ENCODE results near the gene OR12D1. TPM values are rescaled to one million over a fixed set of nuclear protein-coding genes. Genes with fewer than 3 reads are reported as not detected.
"Not testable (repeated sequence)": the region's sequence is repeated elsewhere in the genome, so short reads cannot be mapped to it uniquely, and the experiment has no call there.

The OR12D1 gene
- not detected in 2 replicates for total RNA-seq

GRCh38 chr6:29414588-29414987 lies at the start of gene OR12D1:
Gene OR12D1, plus strand, starts transcription at chr6:29414928.
- H3K27me3 Mint-ChIP-seq (ENCODE audit: low read depth) = peaks cover 25% of the 10 kb centered on the region
- no peaks in the 10 kb centered on the region for H3K4me1 Mint-ChIP-seq (ENCODE audit: low read depth)
- DNase-seq (ENCODE audit: low spot score) = no peak
- no peaks in the 10 kb centered on the region for H3K9me3 Mint-ChIP-seq
- no peak within 1 kb of the TSS for H3K27ac Mint-ChIP-seq
- intact Hi-C loops (cut with micrococcal nuclease) = no loop called here
- H3K4me3 Mint-ChIP-seq (ENCODE audit: low read depth) = no peak within 1 kb of the TSS
- no peaks in the 10 kb centered on the region for H3K36me3 Mint-ChIP-seq (ENCODE audit: low read depth)

- H3K4me3 Mint-ChIP-seq (ENCODE audit: low read depth) = no peak within 1 kb of the TSS
- no peaks in the 10 kb centered on the region for H3K4me1 Mint-ChIP-seq (ENCODE audit: low read depth)
- intact Hi-C loops (cut with micrococcal nuclease) = no loop called here
- no peaks in the 10 kb centered on the region for H3K36me3 Mint-ChIP-seq (ENCODE audit: low read depth)
- DNase-seq (ENCODE audit: low spot score) = no peak
- peaks cover 1% of the 10 kb centered on the region for H3K27me3 Mint-ChIP-seq (ENCODE audit: low read depth)
- no peaks in the 10 kb centered on the region for H3K9me3 Mint-ChIP-seq
- H3K27ac Mint-ChIP-seq = no peak within 1 kb of the TSS
Measured at GRCh38 chr6:29368765-29369164, 46.0 kb upstream of the OR12D1 start, which contains the start of gene OR5V1. Gene OR5V1, minus strand, starts transcription at chr6:29368865. Its CDS starts 12,670 bp downstream, at chr6:29356195.

GRCh38 chr6:29375191-29375590 lies 39.5 kb upstream of the OR12D1 start, which contains the start of gene OR12D3:
Gene OR12D3, minus strand, starts transcription at chr6:29375291. Its CDS starts 4 bp downstream, at chr6:29375287.
- H3K4me1 Mint-ChIP-seq (ENCODE audit: low read depth) = no peaks in the 10 kb centered on the region
- no peaks in the 10 kb centered on the region for H3K9me3 Mint-ChIP-seq
- no peak within 1 kb of the TSS for H3K4me3 Mint-ChIP-seq (ENCODE audit: low read depth)
- no peaks in the 10 kb centered on the region for H3K27me3 Mint-ChIP-seq (ENCODE audit: low read depth)
- DNase-seq (ENCODE audit: low spot score) = no peak
- intact Hi-C loops (cut with micrococcal nuclease) = no loop called here
- no peaks in the 10 kb centered on the region for H3K36me3 Mint-ChIP-seq (ENCODE audit: low read depth)
- no peak within 1 kb of the TSS for H3K27ac Mint-ChIP-seq

GRCh38 chr6:29376003-29376402 lies 38.7 kb upstream of the OR12D1 start:
- H3K9me3 Mint-ChIP-seq = no peaks in the 10 kb centered on the region
- no peak overlapping the region for H3K27ac Mint-ChIP-seq
- no peak for DNase-seq (ENCODE audit: low spot score)
- H3K4me3 Mint-ChIP-seq (ENCODE audit: low read depth) = no peak overlapping the region
- H3K27me3 Mint-ChIP-seq (ENCODE audit: low read depth) = peaks cover 2% of the 10 kb centered on the region
- no peaks in the 10 kb centered on the region for H3K36me3 Mint-ChIP-seq (ENCODE audit: low read depth)
- intact Hi-C loops (cut with micrococcal nuclease) = no loop called here
- H3K4me1 Mint-ChIP-seq (ENCODE audit: low read depth) = no peaks in the 10 kb centered on the region

- intact Hi-C loops (cut with micrococcal nuclease) = no loop called here
- DNase-seq (ENCODE audit: low spot score) = no peak
- no peaks in the 10 kb centered on the region for H3K4me1 Mint-ChIP-seq (ENCODE audit: low read depth)
- no peaks in the 10 kb centered on the region for H3K9me3 Mint-ChIP-seq
- H3K27ac Mint-ChIP-seq = no peak overlapping the region
- no peak overlapping the region for H3K4me3 Mint-ChIP-seq (ENCODE audit: low read depth)
- H3K27me3 Mint-ChIP-seq (ENCODE audit: low read depth) = peaks cover 2% of the 10 kb centered on the region
- no peaks in the 10 kb centered on the region for H3K36me3 Mint-ChIP-seq (ENCODE audit: low read depth)
Measured at GRCh38 chr6:29388533-29388932, 26.2 kb upstream of the OR12D1 start.

- no peaks in the 10 kb centered on the region for H3K9me3 Mint-ChIP-seq
- no peaks in the 10 kb centered on the region for H3K36me3 Mint-ChIP-seq (ENCODE audit: low read depth)
- no peak for DNase-seq (ENCODE audit: low spot score)
- no peak within 1 kb of the TSS for H3K27ac Mint-ChIP-seq
- peaks cover 9% of the 10 kb centered on the region for H3K27me3 Mint-ChIP-seq (ENCODE audit: low read depth)
- H3K4me1 Mint-ChIP-seq (ENCODE audit: low read depth) = no peaks in the 10 kb centered on the region
- intact Hi-C loops (cut with micrococcal nuclease) = no loop called here
- H3K4me3 Mint-ChIP-seq (ENCODE audit: low read depth) = no peak within 1 kb of the TSS
Measured at GRCh38 chr6:29395331-29395730, 19.4 kb upstream of the OR12D1 start, which contains the start of gene OR12D2. Gene OR12D2, plus strand, starts transcription at chr6:29395631. Its CDS starts 1,069 bp downstream, at chr6:29396700.

GRCh38 chr6:29399525-29399924 lies 15.2 kb upstream of the OR12D1 start:
- no peak overlapping the region for H3K4me3 Mint-ChIP-seq (ENCODE audit: low read depth)

GRCh38 chr6:29403801-29404200 lies 10.9 kb upstream of the OR12D1 start:
- peaks cover 1% of the 10 kb centered on the region for H3K27me3 Mint-ChIP-seq (ENCODE audit: low read depth)

More at GRCh38 chr6:29399525-29399924, 15.2 kb upstream of the OR12D1 start:
- Mint-ChIP-seq H3K4me1 (ENCODE audit: low read depth) (no peaks in the 10 kb centered on the region), H3K27me3 (ENCODE audit: low read depth) (peaks cover 9% of the 10 kb centered on the region), H3K9me3 (no peaks in the 10 kb centered on the region), H3K27ac (no peak overlapping the region), H3K36me3 (ENCODE audit: low read depth) (no peaks in the 10 kb centered on the region)
- intact Hi-C loops (cut with micrococcal nuclease) = no loop called here
- no peak for DNase-seq (ENCODE audit: low spot score)

GRCh38 chr6:29419516-29419915 lies 4.8 kb downstream of the OR12D1 start:
- H3K27me3 Mint-ChIP-seq (ENCODE audit: low read depth) = peaks cover 24% of the 10 kb centered on the region
- DNase-seq (ENCODE audit: low spot score) = no peak
- no peaks in the 10 kb centered on the region for H3K36me3 Mint-ChIP-seq (ENCODE audit: low read depth)
- no peaks in the 10 kb centered on the region for H3K4me1 Mint-ChIP-seq (ENCODE audit: low read depth)
- H3K27ac Mint-ChIP-seq = no peak overlapping the region
- intact Hi-C loops (cut with micrococcal nuclease) = no loop called here
- H3K4me3 Mint-ChIP-seq (ENCODE audit: low read depth) = no peak overlapping the region
- no peaks in the 10 kb centered on the region for H3K9me3 Mint-ChIP-seq

More at GRCh38 chr6:29403801-29404200, 10.9 kb upstream of the OR12D1 start:
- intact Hi-C loops (cut with micrococcal nuclease) = no loop called here
- Mint-ChIP-seq H3K36me3 (ENCODE audit: low read depth) (no peaks in the 10 kb centered on the region), H3K4me3 (ENCODE audit: low read depth) (no peak overlapping the region), H3K4me1 (ENCODE audit: low read depth) (no peaks in the 10 kb centered on the region), H3K27ac (no peak overlapping the region), H3K9me3 (no peaks in the 10 kb centered on the region)
- no peak for DNase-seq (ENCODE audit: low spot score)

- H3K9me3 Mint-ChIP-seq = no peaks in the 10 kb centered on the region
- H3K4me3 Mint-ChIP-seq (ENCODE audit: low read depth) = no peak overlapping the region
- intact Hi-C loops (cut with micrococcal nuclease) = no loop called here
- H3K27me3 Mint-ChIP-seq (ENCODE audit: low read depth) = peaks cover 15% of the 10 kb centered on the region
- no peak for DNase-seq (ENCODE audit: low spot score)
- H3K4me1 Mint-ChIP-seq (ENCODE audit: low read depth) = no peaks in the 10 kb centered on the region
- H3K27ac Mint-ChIP-seq = no peak overlapping the region
- no peaks in the 10 kb centered on the region for H3K36me3 Mint-ChIP-seq (ENCODE audit: low read depth)
Measured at GRCh38 chr6:29424168-29424567, 9.4 kb downstream of the OR12D1 start.

- Mint-ChIP-seq H3K9me3 (no peaks in the 10 kb centered on the region), H3K36me3 (ENCODE audit: low read depth) (no peaks in the 10 kb centered on the region), H3K27me3 (ENCODE audit: low read depth) (peaks cover 19% of the 10 kb centered on the region), H3K4me3 (ENCODE audit: low read depth) (no peak overlapping the region), H3K27ac (no peak overlapping the region), H3K4me1 (ENCODE audit: low read depth) (no peaks in the 10 kb centered on the region)
- intact Hi-C loops (cut with micrococcal nuclease) = no loop called here
- DNase-seq (ENCODE audit: low spot score) = no peak
Measured at GRCh38 chr6:29424575-29424974, 9.8 kb downstream of the OR12D1 start.

- intact Hi-C loops (cut with micrococcal nuclease) = no loop called here
- H3K27ac Mint-ChIP-seq = no peak overlapping the region
- DNase-seq (ENCODE audit: low spot score) = no peak
- peaks cover 18% of the 10 kb centered on the region for H3K27me3 Mint-ChIP-seq (ENCODE audit: low read depth)
- H3K36me3 Mint-ChIP-seq (ENCODE audit: low read depth) = no peaks in the 10 kb centered on the region
- no peaks in the 10 kb centered on the region for H3K4me1 Mint-ChIP-seq (ENCODE audit: low read depth)
- H3K9me3 Mint-ChIP-seq = no peaks in the 10 kb centered on the region
- H3K4me3 Mint-ChIP-seq (ENCODE audit: low read depth) = no peak overlapping the region
Measured at GRCh38 chr6:29425075-29425474, 10.3 kb downstream of the OR12D1 start.

- Mint-ChIP-seq H3K9me3 (no peaks in the 10 kb centered on the region), H3K27me3 (ENCODE audit: low read depth) (peaks cover 21% of the 10 kb centered on the region), H3K4me1 (ENCODE audit: low read depth) (no peaks in the 10 kb centered on the region), H3K27ac (no peak overlapping the region), H3K36me3 (ENCODE audit: low read depth) (no peaks in the 10 kb centered on the region), H3K4me3 (ENCODE audit: low read depth) (no peak overlapping the region)
- DNase-seq (ENCODE audit: low spot score) = no peak
- intact Hi-C loops (cut with micrococcal nuclease) = no loop called here
Measured at GRCh38 chr6:29426654-29427053, 11.9 kb downstream of the OR12D1 start.

GRCh38 chr6:29436730-29437129 lies 22.0 kb downstream of the OR12D1 start:
- H3K4me1 Mint-ChIP-seq (ENCODE audit: low read depth); H3K4me3 Mint-ChIP-seq (ENCODE audit: low read depth); intact Hi-C loops (cut with micrococcal nuclease); H3K36me3 Mint-ChIP-seq (ENCODE audit: low read depth); DNase-seq (ENCODE audit: low spot score); H3K27ac Mint-ChIP-seq; H3K9me3 Mint-ChIP-seq: not testable (repeated sequence)
- peaks cover 19% of the 10 kb centered on the region for H3K27me3 Mint-ChIP-seq (ENCODE audit: low read depth)
